ENCODE results near the gene NTRK2. TPM values are rescaled to one million over a fixed set of nuclear protein-coding genes. Genes with fewer than 3 reads are reported as not detected.

NTRK2 gene
- total RNA-seq: 1 to 10 TPM in 1 of 2 experiments, under 1 TPM in 1; 0.12 to 2.9 TPM

DNA sequence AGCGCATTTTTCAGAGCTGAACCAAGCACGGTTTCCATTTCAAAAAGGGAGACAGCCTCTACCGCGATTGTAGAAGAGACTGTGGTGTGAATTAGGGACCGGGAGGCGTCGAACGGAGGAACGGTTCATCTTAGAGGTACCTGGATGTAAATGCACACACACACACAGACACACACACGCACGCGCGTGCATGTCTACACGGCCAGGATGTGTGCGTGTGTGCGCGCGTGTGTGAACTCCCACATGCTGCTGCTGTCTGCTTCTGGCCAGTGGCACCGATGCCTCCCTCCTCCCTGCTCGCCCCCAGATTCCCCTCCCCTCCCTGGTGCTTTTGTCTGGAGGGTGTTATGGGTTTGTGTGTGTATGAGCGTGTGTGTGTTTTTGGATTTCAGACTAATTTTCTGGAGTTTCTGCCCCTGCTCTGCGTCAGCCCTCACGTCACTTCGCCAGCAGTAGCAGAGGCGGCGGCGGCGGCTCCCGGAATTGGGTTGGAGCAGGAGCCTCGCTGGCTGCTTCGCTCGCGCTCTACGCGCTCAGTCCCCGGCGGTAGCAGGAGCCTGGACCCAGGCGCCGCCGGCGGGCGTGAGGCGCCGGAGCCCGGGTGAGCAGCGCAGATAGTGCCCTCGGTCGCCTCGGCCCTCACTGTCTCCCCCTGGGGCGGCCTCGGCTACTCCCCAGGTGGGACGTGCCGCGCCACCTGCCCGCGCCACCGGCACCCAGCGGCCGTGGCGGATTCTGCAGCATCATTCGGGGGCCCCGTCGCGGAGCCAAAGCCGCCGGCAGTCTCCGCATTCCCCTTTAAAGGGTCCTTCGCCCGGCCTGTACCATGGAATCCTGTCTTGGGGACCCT is at the start of gene NTRK2:
TSS of gene NTRK2 (plus strand) at position 442 of the 850 bp plus-strand sequence. CDS start 1,020 bp downstream, outside the sequence.
- CTCF ChIA-PET: interaction anchor here (1.2 to 1.6 kb wide), 3 partner anchors 272 to 303 kb away, joined by 3 to 4 read pairs (median 3); no protein-coding TSS in a partner anchor
- ATAC-seq (peak; percentile 20), DNase-seq (no peak)
- Mint-ChIP-seq H3K4me3 (peak within 1 kb of the TSS; percentile 41), H3K36me3 (no peaks in the 10 kb centered on the region), H3K27ac (no peak within 1 kb of the TSS), H3K9me3 (ENCODE audit: low read depth) (no peaks in the 10 kb centered on the region), H3K4me1 (peaks cover 13% of the 10 kb centered on the region), H3K27me3 (peaks cover 70% of the 10 kb centered on the region)

DNA sequence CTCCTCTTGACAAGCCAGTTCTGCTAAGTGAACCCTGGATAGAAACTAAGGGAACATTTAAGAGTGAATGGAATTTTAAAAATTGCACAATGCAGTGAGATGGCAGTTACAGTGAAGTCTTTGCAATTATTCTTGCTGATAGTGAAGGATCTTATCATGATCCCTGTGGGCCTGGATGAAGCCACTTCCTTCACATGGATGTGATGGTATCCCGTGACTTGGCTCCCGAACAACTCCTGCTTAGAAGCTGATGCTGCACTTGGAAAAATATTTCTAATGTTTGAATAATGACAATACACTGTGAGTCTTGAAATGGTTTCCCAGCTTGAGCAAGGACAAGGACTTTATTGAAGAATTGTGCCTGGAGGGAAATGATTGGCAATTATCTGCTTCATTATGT is 49.2 kb upstream of the NTRK2 start:
- Mint-ChIP-seq H3K36me3 (no peaks in the 10 kb centered on the region), H3K4me1 (no peaks in the 10 kb centered on the region), H3K27me3 (no peaks in the 10 kb centered on the region), H3K4me3 (no peak overlapping the region), H3K27ac (no peak overlapping the region), H3K9me3 (ENCODE audit: low read depth) (no peaks in the 10 kb centered on the region)
- no peak for DNase-seq
- ATAC-seq: no peak
- CTCF ChIA-PET: no interaction called here

DNA sequence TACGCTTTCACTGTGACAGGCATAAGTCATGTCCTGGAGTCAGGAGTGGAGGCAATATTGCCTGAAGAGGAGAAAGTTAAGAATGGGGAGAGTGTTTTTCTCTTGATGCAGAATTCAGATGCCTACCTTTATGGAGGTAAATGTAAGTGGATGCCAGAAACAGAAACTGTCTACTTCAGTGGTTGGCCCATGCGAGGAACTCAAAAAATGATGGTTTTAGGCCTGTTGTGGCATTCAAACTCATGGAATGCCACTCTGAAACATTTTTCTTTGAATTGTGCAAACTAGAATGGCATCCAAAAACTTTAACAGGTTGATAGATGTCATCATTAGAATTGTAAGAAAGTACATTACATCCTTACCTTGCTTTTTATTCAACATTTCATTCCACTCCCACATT is 47.7 kb upstream of the NTRK2 start:
- H3K36me3 Mint-ChIP-seq: no peaks in the 10 kb centered on the region
- CTCF ChIA-PET: no interaction called here
- no peaks in the 10 kb centered on the region for H3K27me3 Mint-ChIP-seq
- DNase-seq: no peak
- H3K27ac Mint-ChIP-seq: no peak overlapping the region
- H3K4me1 Mint-ChIP-seq: no peaks in the 10 kb centered on the region
- ATAC-seq: no peak
- H3K4me3 Mint-ChIP-seq: no peak overlapping the region
- H3K9me3 Mint-ChIP-seq (ENCODE audit: low read depth): no peaks in the 10 kb centered on the region

DNA sequence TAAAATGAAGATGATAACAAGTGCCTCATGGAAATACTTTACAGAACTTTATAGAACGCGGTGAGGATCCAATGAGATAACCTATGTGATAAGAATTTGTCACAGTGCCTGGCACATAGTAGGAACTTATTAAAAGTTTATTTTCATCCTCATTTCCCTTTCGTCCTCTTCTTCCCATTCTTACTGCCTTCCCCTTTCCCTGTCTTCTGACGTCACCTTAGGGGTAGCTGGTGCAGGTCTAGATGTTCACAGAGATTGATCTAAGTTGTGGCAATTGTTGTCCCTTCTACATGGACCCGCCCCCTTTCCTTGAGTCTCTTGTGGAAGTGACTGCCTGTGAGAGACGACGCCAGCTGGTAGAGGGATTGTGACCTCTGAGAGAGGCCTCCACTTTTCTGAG is 46.5 kb upstream of the NTRK2 start:
- Mint-ChIP-seq H3K27me3 (no peaks in the 10 kb centered on the region), H3K4me3 (no peak overlapping the region), H3K4me1 (no peaks in the 10 kb centered on the region), H3K36me3 (no peaks in the 10 kb centered on the region), H3K9me3 (ENCODE audit: low read depth) (no peaks in the 10 kb centered on the region), H3K27ac (no peak overlapping the region)
- CTCF ChIA-PET: no interaction called here
- ATAC-seq (no peak), DNase-seq (no peak)

DNA sequence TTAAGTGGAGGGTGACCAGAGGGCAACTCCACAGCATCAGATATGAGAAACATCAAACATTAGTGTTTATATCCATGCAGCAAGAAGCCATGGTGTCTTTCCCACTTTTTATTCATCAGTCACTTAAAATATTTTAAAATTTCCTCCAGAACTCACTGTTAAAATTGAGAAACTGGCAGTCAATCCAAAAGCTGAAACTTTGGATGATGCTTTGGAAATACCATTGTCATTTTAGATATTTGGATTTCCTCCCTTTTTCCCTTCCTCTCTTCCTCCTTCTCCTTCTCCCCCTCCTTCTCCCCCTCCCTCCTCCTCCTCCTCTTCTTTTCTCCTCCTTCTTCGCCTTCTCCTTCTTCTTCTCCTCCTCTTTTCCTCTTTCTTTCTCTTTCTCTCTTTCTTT is 33.1 kb upstream of the NTRK2 start:
- DNase-seq (no peak), ATAC-seq (no peak)
- Mint-ChIP-seq H3K9me3 (ENCODE audit: low read depth) (peaks cover 3% of the 10 kb centered on the region), H3K4me3 (no peak overlapping the region), H3K4me1 (no peaks in the 10 kb centered on the region), H3K27ac (no peak overlapping the region), H3K36me3 (no peaks in the 10 kb centered on the region), H3K27me3 (peaks cover 2% of the 10 kb centered on the region)
- CTCF ChIA-PET: no interaction called here

DNA sequence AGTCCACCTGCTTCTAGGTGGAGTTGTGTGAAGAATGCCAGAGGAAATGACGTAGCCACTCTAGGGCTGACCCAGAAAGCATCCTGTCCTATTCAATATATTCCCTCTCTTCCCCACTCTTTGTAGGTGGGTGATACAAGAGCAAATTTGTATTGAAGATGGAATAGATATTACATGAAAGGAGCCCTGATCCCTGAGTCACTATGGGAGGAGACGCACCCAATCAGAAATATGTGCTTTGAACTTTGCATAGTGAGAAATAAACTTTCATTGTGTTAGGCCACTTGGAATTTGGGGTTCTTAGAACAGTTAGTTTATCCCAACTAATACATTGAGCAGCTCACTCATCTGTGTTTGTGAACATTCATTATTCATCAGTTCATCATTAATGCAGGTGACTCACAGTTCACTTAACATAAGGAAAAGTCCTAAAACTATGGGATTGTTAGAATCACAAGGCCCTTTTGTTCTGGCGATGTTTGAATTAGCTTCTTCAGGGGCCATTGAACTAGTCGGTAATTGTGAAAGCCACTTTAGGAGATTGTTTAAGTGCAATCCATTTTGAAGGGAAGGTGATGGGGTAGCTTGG is 26.9 kb upstream of the NTRK2 start:
- DNase-seq (no peak), ATAC-seq (no peak)
- no peak overlapping the region for H3K27ac Mint-ChIP-seq
- no peaks in the 10 kb centered on the region for H3K27me3 Mint-ChIP-seq
- peaks cover 3% of the 10 kb centered on the region for H3K9me3 Mint-ChIP-seq (ENCODE audit: low read depth)
- H3K4me1 Mint-ChIP-seq: no peaks in the 10 kb centered on the region
- H3K4me3 Mint-ChIP-seq: no peak overlapping the region
- CTCF ChIA-PET: no interaction called here
- no peaks in the 10 kb centered on the region for H3K36me3 Mint-ChIP-seq

DNA sequence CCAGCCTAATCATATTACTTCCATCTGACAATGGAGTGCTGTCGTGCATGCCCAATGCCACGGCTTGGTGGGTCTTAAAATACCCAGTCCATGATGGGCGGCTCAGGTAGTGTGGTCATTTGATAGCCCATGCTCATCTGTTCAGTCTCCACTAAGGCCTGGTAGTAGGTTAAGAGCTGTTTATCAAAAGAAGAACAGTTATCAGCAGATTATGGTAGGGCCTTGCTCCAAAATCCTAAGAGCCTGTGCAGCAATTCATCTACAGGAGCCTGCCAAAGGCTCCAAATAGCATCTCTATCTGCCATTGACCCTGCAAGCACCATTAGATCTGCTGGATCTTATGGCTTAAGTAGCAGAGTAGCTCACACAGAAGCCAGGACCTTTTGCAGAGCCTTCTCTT is 21.8 kb upstream of the NTRK2 start:
- Mint-ChIP-seq H3K9me3 (ENCODE audit: low read depth) (no peaks in the 10 kb centered on the region), H3K27ac (no peak overlapping the region), H3K4me1 (no peaks in the 10 kb centered on the region), H3K27me3 (no peaks in the 10 kb centered on the region), H3K36me3 (no peaks in the 10 kb centered on the region), H3K4me3 (no peak overlapping the region)
- CTCF ChIA-PET: no interaction called here
- ATAC-seq (no peak), DNase-seq (no peak)

DNA sequence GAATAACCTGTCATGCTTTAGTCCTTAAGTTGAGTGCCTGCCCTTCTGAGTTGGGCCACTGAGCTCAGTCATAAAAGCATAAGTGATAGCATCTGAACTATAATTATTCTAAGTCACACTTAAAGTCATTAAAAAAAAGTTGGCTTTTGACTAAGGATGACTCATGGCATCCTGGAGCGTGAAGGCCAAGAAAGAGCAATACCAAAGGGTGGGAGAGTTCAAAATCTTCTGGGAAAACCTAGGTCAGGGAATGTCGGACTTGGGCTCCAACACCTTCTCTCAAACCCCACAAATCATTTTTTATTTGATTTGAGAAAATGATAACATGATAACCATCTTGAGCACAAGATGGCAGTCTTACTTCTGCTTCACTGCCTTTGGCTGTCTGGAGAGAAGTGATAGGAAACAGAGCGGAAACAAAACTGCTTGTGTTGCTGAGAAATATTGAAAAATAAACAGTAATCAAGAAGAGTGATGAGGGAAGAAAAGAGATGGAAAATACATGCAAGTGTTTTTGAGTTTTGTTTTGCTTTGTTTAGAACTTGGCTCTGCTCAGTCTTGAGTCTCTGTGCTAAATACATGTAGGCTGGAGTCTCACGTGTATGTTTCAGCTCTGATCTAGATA is 16.9 kb upstream of the NTRK2 start:
- H3K27me3 Mint-ChIP-seq: no peaks in the 10 kb centered on the region
- ATAC-seq (no peak), DNase-seq (no peak)
- H3K9me3 Mint-ChIP-seq (ENCODE audit: low read depth): no peaks in the 10 kb centered on the region
- CTCF ChIA-PET: no interaction called here
- no peaks in the 10 kb centered on the region for H3K36me3 Mint-ChIP-seq
- no peak overlapping the region for H3K4me3 Mint-ChIP-seq
- H3K4me1 Mint-ChIP-seq: no peaks in the 10 kb centered on the region
- H3K27ac Mint-ChIP-seq: no peak overlapping the region

DNA sequence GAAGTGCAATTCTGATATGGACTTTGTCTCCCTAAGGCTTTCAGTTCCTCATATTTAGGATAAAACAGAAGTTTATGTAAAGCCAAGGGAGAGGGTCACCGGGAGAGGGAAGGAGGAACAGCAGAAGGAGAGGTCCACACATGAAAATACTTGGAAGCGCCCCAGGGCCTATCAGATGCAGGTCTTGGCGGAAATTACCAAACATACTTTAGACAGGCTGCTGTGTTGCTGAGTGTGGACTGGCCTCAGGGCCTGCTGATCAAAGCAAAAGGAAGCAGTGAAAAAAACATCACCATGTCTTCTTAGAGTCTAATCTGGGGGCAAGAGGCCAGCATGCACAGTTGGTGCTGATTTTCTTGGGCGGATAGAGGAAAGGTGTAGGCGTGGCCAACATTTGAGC is 14.1 kb upstream of the NTRK2 start:
- Mint-ChIP-seq H3K36me3 (no peaks in the 10 kb centered on the region), H3K4me1 (no peaks in the 10 kb centered on the region)
- ATAC-seq: no peak

DNA sequence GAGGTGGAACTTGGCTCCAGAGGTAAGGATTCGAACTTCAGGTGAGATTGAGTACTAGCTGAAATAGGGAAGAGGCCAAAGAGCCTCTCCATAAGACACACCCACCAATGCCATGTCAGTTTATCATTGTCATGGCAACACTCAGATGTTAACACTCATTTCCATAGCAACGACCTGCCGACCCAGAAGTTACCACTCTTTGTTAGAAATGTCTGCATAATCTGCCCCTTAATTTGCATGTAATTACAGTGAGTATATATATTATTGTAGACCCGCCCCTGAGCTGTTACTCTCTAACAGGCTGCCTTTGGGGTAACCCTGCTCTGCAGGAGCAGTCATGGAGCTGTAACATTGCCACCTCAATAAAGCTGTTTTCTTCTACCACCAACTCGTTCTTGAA is 10.2 kb upstream of the NTRK2 start:
- H3K27me3 Mint-ChIP-seq: no peaks in the 10 kb centered on the region
- CTCF ChIA-PET: no interaction called here
- H3K27ac Mint-ChIP-seq: no peak overlapping the region
- ATAC-seq: no peak
- H3K4me1 Mint-ChIP-seq: no peaks in the 10 kb centered on the region
- no peak overlapping the region for H3K4me3 Mint-ChIP-seq
- no peaks in the 10 kb centered on the region for H3K9me3 Mint-ChIP-seq (ENCODE audit: low read depth)
- no peak for DNase-seq
- H3K36me3 Mint-ChIP-seq: no peaks in the 10 kb centered on the region

More for the DNA sequence above, 14.1 kb upstream of the NTRK2 start:
- CTCF ChIA-PET: no interaction called here
- Mint-ChIP-seq H3K27me3 (no peaks in the 10 kb centered on the region), H3K27ac (no peak overlapping the region), H3K4me3 (no peak overlapping the region), H3K9me3 (ENCODE audit: low read depth) (no peaks in the 10 kb centered on the region)
- no peak for DNase-seq

DNA sequence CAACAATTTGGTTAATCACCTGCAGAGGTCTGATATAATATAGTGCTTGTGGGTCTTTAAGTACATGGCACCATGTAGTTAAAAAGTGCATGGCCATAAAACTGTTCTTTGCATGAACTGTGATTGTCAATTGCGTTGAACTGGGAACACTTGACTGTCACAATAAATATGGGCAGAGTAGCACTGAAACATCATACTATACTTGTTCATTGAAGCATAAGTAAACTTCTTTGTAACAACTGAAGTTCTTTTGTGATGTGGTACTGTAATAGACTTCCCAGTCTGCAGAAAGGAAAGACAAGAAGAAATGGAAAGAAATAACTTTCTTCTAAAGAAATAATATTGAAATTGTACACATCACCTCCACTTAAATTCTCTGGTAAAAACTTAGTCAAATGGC is 9.8 kb upstream of the NTRK2 start:
- CTCF ChIA-PET: no interaction called here
- Mint-ChIP-seq H3K27me3 (no peaks in the 10 kb centered on the region), H3K36me3 (no peaks in the 10 kb centered on the region), H3K27ac (no peak overlapping the region), H3K4me1 (no peaks in the 10 kb centered on the region), H3K4me3 (no peak overlapping the region), H3K9me3 (ENCODE audit: low read depth) (no peaks in the 10 kb centered on the region)
- DNase-seq (no peak), ATAC-seq (no peak)

DNA sequence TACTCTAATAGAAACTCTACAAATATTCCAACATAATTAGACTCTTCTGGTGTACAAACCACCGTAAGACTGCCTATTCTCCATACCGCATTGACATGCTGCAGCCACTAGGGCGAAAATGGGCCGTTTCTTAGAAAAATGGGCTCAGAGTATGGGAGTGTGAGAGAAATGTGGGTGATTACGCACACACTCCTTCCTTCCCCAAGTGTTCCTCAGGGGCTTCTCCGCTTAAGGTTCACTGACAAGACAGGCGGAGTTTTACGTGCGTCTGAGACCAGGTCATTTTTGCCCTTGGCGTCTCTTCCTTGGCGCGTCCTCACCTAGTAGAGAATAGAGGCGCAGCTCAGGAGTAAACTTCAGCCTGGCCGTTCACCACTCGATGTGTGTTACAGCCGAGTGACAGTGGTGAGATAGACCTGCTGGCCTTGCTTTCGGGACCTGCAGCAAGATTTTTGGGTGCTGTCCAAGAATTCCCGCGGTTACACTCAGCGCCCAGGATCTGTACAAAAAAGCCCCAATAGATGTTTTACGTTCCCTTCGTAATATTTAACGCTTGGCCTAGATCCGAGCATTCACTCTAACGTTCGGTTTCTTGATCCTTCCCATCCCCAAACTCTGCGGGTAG is 1.8 kb upstream of the NTRK2 start:
- Mint-ChIP-seq H3K27ac (no peak overlapping the region), H3K4me1 (peaks cover 13% of the 10 kb centered on the region), H3K9me3 (ENCODE audit: low read depth) (no peaks in the 10 kb centered on the region), H3K27me3 (peaks cover 62% of the 10 kb centered on the region), H3K36me3 (no peaks in the 10 kb centered on the region), H3K4me3 (peak overlapping the region; percentile 41)
- DNase-seq: no peak
- peak; percentile 6 for ATAC-seq
- CTCF ChIA-PET: interaction anchor here (0.9 to 1.6 kb wide), 2 partner anchors 112 to 284 kb away, joined by 3 read pairs; no protein-coding TSS in a partner anchor

DNA sequence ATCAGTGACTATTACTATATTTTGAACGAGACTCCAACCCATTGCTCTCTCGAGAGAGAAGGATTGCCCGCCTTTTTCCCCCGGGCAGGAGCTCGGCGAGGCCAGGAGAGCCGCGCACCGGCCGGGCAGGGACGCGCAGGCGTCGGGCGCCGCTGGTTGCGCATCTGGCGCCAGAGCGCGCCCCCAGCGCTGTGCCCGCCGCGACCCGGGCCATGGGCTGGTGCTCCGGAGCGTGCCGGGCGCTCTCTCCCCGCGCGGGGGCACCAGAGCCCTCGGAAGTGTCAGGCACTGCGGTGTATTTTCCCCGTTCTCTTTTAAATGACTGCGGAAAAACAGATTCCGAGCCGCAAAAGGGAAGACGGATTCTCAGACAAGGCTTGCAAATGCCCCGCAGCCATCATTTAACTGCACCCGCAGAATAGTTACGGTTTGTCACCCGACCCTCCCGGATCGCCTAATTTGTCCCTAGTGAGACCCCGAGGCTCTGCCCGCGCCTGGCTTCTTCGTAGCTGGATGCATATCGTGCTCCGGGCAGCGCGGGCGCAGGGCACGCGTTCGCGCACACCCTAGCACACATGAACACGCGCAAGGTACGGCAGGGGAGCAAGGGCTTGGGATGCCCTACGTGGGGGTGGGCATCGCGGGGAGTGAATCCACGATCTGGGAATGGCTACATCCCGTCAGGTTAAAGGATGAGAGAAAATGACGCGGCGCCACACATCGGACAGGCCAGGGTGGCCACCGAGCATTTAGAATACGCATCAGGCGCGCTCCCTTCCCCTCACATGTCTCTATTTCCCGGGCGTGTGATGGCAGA is 1.1 kb upstream of the NTRK2 start:
- peak; percentile 48 for DNase-seq
- Mint-ChIP-seq H3K9me3 (ENCODE audit: low read depth) (no peaks in the 10 kb centered on the region), H3K27ac (no peak overlapping the region), H3K4me3 (peak overlapping the region; percentile 41), H3K36me3 (no peaks in the 10 kb centered on the region), H3K4me1 (peaks cover 13% of the 10 kb centered on the region), H3K27me3 (peaks cover 65% of the 10 kb centered on the region)
- CTCF ChIA-PET: interaction anchor here (0.9 to 1.6 kb wide), 5 partner anchors 112 to 305 kb away, joined by 3 to 4 read pairs (median 3); no protein-coding TSS in a partner anchor
- ATAC-seq: peak; percentile 68

Measured in activated CD8-positive, alpha-beta memory T cell treated with anti-CD3 and anti-CD28 coated beads, Interleukin-2, amount 10 ng/mL, durations not matched to agents 7 days and 5 days (primary cell).